NCI-H2107 treated with DMSO at 0.1 percent for 48 hours (cell line): ENCODE results near the gene TOM1L2.
A peak's percentile ranks its signal among the peaks of the same experiment; 100 is the strongest.
"Not testable (repeated sequence)": the region's sequence is repeated elsewhere in the genome, so short reads cannot be mapped to it uniquely, and the experiment has no call there.

Source experiments
- DNase-seq: peaks from one replicate; lab custom pipeline; 2025; ENCODE audit not compliant: unreplicated experiment; lab: John Stamatoyannopoulos, UW

TOM1L2 gene

DNA sequence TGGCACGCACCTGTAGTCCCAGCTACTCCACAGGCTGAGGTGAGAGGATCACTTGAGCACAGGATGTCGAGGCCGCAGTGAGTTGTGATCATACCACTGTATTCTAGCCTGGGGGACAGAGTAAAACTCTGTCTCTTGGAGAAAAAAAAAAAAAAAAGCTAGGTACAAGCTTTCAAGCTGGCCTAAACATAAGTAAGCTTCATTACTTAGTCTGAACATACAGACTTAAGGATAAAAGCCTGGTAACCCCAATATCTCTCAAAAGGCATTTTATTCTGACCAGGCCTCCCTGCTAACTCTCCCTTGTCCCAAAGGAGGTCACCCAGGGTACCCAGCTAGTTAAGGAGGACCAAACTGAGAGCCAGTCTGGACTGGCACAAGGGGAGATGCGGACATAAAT, 46.2 kb downstream of the TOM1L2 start:
- DNase-seq = no peak

DNA sequence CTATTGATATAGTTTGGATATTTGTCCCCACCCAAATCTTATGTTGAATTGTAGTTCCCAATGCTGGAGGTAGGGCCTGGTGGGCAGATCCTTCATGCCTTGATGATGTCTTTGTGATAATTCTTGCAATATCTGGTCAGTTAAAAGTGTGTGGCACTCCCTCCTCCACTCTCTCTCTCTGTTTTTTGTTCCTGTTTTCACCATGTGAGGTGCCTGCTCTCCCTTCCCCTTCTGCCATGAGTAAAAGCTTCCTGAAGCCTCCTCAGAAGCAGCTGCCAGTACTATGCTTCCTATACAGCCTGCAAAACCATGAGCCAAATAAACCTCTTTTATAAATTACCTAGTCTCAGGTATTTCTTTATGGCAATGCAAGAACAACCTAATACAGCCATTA, 47.3 kb downstream of the TOM1L2 start:
- DNase-seq = no peak

GRCh38 chr17:17924131-17924856, 47.9 kb downstream of the TOM1L2 start:
- DNase-seq = no peak

- no peak for DNase-seq
Observed at GRCh38 chr17:17922070-17922614, 50.1 kb downstream of the TOM1L2 start.

GRCh38 chr17:17921192-17922069, 50.8 kb downstream of the TOM1L2 start:
- DNase-seq = no peak

GRCh38 chr17:17919169-17920107, 52.8 kb downstream of the TOM1L2 start:
- DNase-seq = peak; percentile 31

GRCh38 chr17:17917394-17917793, 54.8 kb downstream of the TOM1L2 start:
- DNase-seq = no peak

DNA sequence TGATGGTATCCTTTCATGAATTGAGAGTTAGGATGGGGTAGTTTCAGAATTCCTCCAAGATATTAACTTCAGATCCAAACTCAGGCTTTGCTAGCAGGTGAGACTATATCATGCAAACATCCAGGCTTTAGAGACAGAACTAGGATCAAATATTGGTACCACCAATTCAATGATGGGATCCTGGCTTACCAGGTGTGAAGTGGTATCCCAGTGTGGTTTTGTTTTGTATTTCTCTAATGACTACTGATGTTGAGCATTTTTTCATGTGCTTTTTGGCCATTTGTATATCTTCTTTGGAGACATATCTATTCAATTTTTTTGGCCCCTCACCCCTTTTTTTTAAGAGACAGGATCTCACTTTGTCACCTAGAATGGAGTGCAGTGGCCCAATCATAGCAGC, 57.0 kb downstream of the TOM1L2 start:
- no peak for DNase-seq

GRCh38 chr17:17913695-17914332, 58.4 kb downstream of the TOM1L2 start:
- peak; percentile 51 for DNase-seq

DNA sequence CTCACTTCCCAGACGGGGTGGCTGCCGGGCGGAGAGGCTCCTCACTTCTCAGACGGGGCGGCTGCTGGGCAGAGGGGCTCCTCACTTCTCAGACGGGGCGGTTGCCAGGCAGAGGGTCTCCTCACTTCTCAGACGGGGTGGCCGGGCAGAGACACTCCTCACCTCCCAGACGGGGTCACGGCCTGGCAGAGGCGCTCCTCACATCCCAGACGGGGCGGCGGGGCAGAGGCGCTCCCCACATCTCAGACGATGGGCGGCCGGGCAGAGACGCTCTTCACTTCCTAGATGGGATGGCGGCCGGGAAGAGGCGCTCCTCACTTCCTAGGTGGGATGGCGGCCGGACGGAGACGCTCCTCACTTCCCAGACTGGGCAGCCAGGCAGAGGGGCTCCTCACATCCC, 59.9 kb downstream of the TOM1L2 start:
- DNase-seq = not testable (repeated sequence)

GRCh38 chr17:17911001-17911613, 61.1 kb downstream of the TOM1L2 start:
- DNase-seq = no peak

- no peak for DNase-seq
Observed at GRCh38 chr17:17910060-17910459, 62.1 kb downstream of the TOM1L2 start.

GRCh38 chr17:17909078-17909477, 63.1 kb downstream of the TOM1L2 start:
- no peak for DNase-seq

DNA sequence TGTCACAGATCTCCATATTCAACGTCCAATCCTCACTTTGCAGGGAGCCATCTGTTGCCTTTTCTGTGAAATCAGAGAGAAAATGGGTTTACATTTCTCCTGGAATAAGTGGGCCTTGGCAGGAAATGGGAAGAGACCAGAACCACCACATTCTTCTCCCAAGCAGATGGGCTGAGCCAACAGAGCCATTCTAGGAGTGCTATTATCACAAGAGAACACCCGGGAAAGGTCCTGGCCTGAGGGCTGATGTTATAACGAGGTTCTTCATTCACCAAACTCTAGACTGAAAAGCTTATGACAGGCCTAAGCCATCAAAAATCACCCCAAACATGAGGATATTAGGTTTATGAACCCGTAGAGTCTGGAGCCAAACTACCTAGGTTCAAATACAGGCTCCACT, 64.7 kb downstream of the TOM1L2 start:
- DNase-seq = no peak

- no peak for DNase-seq
Observed at GRCh38 chr17:17906418-17907215, 65.6 kb downstream of the TOM1L2 start.

DNA sequence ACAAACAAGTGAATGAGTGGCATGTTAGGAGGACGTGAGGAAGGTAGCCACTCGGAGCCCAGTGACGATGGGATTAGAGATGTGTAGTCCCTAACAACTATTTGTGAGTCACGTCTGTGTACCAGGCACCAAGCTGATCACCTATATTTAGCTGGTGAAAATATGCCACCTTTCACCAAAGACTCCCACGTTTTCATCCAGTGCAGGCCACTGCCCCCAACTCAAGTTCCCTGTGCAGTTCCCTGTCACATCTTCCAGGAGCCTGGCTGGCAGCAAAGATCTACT, 67.2 kb downstream of the TOM1L2 start:
- DNase-seq = no peak

DNA sequence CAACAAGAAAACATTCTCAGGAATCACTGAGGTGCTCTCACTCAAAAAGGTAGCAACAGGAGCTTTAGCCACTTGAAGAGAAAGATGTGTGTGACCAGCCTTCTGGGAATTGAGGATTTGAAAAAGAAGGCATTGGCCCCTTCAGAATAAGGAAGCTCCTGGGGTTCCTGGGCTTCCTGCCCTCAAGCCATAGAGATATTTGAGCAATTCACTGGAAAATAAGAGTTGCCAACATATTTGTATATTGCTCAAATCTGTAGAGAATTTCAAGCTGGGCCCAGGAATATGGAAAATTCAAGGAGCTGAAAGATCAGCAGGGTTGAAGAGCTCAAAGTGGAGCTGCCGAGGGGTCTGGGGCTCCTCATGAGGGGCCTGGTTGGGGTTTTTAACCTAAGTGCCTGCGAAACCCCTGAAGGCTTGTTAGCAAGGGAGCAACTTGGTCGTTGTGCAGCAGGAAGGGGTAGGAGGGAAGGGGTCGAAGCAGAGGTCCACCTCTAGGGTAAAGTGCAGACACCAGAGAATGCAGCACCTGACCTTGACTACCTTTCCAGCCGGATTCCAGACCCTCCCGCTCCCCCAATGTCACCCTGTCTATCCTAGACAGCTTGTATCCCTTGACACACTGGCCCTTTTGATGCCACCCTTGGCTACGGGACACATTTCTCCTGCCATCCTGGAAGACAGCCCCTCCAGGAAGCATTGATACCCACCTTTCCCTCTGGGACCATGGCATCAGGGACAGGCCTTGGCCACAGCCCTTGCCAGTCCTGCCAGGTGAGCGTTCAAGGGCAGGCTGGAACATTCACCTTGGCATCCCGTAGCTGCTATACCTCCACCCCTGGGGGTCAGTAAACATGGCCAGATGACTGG, 67.8 kb downstream of the TOM1L2 start:
- DNase-seq = no peak

- no peak for DNase-seq
Observed at GRCh38 chr17:17902877-17903276, 69.3 kb downstream of the TOM1L2 start.

GRCh38 chr17:17902376-17902775, 69.8 kb downstream of the TOM1L2 start:
- DNase-seq = no peak
